Measurements from ENCODE around the gene BBS9.

The BBS9 gene

GRCh38 chr7:33446551-33446950 is 317.2 kb downstream of the BBS9 start:
- no peak for DNase-seq

- DNase-seq, result no peak
Measured at GRCh38 chr7:33448035-33448434, 318.7 kb downstream of the BBS9 start.

- no peak for DNase-seq
Measured at GRCh38 chr7:33449847-33450246, 320.5 kb downstream of the BBS9 start.

DNA sequence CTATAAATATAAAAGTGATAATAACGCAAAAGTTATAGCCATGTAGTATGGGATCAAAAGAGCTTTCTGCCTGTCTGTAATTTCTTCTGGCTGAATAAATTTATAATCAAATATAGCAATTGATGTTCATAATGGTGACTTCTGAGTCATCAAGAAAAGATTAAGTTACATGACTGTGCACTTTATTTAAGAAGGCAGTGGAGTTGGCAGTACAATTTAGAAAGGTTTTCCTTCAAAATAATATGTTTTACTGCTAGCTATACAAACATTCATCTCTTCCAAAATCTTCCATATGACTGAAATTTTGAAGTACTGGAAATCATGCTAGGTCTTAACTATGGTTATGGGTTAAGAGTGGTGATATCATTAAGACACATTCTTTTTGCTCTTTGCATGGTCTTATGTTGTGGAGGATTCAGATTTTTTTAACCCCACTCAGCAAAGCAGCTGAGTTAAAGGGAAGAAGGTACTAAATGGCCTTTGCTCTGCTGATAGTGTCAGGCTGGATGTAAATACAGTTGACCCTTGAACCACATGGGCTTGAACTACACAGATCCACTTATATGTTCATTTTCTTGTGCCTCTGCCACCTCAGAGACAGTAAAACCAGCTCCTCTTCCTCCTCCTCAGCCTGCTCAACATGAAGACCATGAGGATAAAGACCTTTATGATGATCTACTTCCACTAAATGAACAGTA is 323.6 kb downstream of the BBS9 start:
- DNase-seq, result peak; percentile 21

DNA sequence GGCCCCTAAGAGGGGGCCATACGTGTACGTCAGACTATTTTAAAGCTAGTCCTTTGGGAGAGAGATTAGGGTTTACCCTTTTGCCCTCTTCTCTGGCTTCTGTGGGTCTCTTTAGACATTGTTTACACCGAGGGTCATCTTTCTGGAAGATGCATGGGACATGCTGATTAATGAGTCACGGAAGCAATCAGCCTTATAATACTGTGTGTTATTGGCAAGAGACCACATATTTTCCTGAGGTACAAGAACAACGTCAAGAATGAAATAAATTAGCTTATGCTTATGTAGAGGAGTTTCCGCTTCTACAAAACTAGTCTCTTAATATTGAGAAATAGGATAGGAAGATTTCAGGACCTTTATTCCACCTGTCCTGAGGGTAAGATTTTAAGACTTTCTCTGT is 327.7 kb downstream of the BBS9 start:
- DNase-seq, result no peak

- no peak for DNase-seq
Measured at GRCh38 chr7:33458581-33458980, 329.2 kb downstream of the BBS9 start.

DNA sequence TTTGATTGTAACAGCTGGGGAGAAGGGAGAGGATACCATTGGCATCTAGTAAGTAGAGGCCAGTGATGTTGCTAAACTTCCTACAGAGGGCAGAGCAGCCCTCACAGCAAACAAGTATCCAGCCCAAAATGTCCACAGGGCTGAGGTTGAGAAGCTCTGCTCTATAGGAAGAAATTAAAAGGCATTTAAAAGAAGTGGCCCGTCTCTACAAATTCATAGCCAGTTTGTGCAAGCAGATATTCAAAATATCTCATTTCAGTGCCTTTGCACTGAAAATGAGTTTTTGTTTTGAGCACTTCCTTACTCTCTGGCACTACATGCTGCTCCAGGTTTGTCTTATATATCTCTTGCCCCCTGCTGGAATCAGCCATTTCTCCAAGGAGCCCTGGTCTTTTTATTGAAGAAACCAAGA is 330.0 kb downstream of the BBS9 start:
- peak; percentile 68 for DNase-seq

- no peak for DNase-seq
Measured at GRCh38 chr7:33463131-33463530, 333.8 kb downstream of the BBS9 start.

DNA sequence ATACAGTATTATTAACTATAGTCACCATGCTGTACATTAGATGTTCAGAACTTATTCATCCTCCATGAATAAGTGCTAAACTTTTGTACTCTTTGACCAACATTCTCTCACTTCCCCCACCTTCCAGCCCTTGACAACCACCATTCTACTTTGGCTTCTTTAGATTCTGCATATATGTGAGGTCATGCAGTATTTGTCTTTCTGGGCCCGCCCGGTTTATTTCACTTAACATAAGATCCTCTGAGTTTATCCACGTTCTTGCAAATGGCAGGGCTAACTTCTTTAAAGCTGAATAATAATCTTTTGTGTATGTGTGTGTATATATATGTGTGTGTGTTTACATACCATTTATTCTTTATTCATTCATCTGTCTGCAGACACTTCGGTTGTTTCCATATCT is 336.8 kb downstream of the BBS9 start:
- no peak for DNase-seq

- no peak for DNase-seq
Measured at GRCh38 chr7:33471636-33472242, 342.4 kb downstream of the BBS9 start.

DNA sequence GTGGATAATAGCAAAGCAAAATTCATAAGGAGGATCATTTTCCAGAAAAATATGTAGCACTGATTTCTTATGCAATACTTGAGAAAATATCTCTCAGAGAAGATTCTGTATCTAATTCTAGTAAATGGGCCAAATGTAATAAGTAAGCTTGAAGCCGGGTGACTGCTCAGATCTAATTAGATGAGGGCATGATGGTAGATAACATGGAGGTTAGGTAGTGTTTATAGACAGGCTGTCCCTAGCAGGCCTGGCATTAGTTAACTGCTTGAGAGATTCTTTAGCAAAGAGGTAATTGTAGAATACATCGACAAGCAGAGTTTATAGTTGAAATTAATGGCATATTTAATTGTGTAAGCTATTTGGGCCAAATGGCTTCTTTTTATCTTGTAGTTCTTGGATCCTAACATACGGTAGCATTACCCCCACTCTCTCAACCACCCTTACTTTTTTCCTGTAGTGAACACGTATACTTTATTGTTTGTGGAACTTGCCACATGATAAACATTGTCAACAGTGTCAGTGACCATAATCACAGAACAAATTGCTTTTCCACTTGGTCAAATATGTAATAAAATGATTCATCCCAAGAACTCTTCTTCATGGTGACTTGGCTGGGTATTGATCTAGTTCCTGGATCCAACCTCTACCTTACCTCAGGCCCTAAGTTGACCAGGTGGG is 343.1 kb downstream of the BBS9 start:
- no peak for DNase-seq

- DNase-seq, result no peak
Measured at GRCh38 chr7:33477719-33478480, 348.5 kb downstream of the BBS9 start.

DNA sequence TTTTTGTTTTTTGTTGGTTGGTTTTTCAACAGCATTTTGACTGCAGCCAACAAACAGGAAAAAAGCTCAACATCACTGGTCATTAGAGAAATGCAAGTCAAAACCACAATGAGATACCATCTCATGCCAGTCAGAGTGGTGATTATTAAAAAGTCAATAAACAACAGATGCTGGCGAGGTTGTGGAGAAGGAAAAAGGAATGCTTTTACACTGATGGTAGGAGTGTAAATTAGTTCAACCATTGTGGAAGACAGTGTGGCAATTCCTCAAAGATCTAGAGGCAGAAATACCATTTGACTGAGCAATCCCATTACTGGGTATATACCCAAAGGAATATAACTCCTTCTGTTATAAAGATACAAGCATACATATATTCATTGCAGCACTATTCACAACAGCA is 355.1 kb downstream of the BBS9 start:
- DNase-seq, result peak; percentile 38

DNA sequence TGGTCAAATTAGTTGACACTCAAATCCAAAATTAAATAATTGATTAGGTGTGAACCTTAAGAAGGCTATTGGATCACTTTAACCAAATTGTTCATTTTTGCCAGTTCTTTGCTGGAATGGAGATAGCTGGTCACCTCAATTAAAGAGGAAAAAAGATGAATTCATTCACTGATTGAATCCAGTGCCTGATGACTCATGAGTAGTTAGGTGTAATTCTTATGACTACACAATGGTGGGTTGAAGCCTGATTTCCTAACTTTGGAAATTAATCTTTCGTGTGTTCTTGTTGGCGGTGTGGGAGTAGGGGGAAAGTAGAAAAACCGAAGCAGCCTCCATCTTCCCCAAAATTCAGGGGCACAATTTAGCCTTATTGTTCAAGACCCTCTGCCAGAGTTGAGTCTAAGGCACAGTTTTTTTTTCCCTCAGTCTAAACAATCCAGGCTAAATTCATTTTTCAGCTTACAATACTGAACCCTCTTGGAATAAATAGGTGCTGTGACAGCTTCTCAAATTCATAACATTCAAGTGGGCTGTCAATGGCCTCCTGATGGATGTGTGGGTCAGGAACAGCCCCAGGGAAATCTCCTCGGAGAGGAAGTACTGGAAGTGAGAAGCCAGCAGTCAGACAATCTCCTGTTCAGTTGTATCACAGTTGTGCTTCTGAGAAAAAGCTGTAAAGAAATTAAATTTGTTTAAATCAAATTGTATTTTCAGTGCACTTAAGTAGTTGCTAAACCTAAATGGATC is 356.6 kb downstream of the BBS9 start:
- no peak for DNase-seq

DNA sequence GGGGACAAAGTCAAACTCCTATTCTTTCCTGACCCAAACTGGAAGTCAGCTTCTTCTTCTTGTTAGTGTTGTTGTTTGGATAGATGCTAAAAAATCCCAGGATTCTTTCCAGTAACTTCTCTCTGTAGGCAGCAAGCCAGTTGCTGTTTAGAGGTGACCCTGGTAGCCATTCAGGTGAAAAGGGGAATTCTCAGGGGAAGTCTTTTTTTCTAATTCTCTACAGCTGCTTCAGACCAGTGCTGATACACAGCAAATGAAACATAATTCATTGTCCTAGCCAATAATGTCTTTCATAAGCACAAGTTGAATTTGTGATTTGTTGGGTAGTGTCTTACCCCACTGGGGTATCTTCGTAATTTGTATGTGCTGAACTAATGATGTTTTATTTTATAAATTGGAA is 357.3 kb downstream of the BBS9 start:
- DNase-seq, result no peak

DNA sequence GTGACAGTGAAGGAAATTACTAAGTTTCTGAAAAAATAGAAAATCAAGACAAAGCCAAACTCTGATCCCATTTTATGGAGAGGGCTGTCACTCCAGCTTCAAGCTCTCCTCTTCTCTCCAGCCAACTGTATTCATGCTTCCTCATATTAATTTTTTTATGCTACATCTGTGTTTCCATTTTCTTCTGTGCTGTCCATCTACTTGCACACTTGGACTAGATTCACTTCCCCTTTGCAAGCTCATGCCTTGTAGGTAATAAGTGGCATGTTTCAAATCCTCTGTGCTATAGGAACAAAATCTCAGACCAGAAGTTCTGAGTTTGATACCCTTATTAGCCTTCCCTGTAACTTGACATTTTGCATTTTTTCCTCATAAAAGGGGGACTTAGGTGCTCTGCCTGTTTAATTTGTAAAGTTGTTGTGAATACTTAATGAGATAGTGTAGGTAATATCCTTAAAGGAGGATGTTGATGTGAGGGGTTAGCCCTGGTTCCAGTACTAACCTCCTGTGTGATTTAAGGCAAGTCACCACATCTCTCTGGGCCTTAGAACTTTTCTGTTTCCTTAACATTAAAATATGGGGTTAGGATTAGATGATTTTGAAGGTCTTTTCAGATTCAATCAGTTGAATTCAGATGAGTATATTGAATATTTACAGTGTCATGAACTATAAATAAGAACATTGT is 358.8 kb downstream of the BBS9 start:
- DNase-seq, result no peak

GRCh38 chr7:33494474-33494873 is 365.1 kb downstream of the BBS9 start:
- peak; percentile 8 for DNase-seq

GRCh38 chr7:33495207-33495606 is 365.8 kb downstream of the BBS9 start:
- peak; percentile 79 for DNase-seq

DNA sequence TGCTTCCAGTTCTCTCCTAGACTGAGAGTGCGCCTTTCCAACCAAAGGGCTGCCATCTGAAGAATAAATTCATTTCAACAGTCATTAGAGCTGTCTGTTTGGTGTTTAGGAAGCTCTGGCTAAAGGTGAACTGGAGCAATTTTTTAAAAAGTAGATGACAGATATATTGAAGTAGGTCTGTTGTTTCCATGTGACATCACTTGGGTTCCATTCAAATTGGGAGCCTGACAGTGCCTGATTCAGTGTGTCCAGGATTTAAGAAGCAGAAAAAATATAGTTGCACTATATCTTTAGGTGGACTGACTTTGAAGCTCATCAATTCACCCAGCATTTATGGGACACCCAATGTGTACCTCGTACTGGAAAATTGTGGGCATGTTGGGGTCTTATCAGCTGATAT is 367.7 kb downstream of the BBS9 start:
- no peak for DNase-seq

DNA sequence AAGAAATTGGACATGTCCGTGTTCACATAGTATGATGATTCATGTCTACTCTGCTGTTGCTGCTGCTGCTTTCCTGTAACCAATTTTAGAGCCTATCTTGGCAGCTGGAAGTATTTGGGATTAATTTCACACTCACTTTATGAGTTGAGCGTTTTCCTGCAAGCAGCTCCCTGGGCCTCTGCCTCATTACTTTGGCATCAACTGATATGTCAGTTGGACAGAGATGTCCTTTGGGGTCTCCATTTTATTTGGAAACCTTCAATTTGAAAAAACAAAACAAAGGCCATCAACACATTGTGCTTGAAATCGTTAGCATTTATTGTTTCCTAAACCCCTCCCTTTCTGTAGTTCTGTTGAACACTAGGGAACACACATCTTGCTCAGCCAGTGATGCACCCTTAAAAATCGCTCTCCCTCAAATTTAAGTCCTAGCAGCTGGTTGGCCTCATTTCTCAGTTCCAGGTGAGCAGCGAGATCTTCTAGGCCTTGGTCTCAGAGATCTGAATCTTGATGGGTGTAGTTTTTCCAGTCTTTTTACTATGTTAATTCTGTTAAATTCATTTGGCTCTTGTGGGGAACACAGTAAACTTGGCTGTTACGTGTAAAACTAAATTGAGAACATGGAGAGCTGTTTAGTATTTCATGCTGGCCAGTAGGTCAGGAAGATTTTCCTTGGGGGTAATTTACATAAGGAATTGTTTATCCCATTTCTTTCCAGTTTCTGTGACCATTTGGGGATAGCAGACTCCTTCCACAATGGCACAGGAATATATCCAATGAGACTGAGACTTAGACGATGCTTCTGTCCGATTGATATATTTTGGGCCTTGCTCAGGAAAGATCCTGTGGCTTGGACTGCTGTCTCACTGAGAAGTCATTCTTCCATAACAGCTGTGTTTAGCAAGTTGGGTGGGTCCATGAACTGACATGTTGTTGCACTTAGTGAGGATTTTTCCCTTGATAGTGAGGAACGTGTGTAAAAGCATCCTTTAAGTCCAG is 371.6 kb downstream of the BBS9 start:
- DNase-seq, result peak; percentile 44

- DNase-seq, result no peak
Measured at GRCh38 chr7:33503014-33503413, 373.6 kb downstream of the BBS9 start.
